Neural progenitor cell (in vitro differentiated cells): ENCODE measurements around the gene ZNF146.

ENCODE experiments used
- EZH2 ChIP-seq: fragments of 200-600 bp; sonication (generic); IDR thresholded peaks from 2 replicates; pipeline ENCODE4 v1.6.1; 2017; ENCODE audit warnings: antibody characterized with exemption, mild to moderate bottlenecking, moderate library complexity
- TF ChIP-seq, protein P1 (sequence below): fragments of 200-600 bp; sonication (generic); IDR thresholded peaks from 2 replicates; pipeline ENCODE4 v1.5.1; 2017; ENCODE audit warnings: antibody characterized with exemption, mild to moderate bottlenecking

DNA sequence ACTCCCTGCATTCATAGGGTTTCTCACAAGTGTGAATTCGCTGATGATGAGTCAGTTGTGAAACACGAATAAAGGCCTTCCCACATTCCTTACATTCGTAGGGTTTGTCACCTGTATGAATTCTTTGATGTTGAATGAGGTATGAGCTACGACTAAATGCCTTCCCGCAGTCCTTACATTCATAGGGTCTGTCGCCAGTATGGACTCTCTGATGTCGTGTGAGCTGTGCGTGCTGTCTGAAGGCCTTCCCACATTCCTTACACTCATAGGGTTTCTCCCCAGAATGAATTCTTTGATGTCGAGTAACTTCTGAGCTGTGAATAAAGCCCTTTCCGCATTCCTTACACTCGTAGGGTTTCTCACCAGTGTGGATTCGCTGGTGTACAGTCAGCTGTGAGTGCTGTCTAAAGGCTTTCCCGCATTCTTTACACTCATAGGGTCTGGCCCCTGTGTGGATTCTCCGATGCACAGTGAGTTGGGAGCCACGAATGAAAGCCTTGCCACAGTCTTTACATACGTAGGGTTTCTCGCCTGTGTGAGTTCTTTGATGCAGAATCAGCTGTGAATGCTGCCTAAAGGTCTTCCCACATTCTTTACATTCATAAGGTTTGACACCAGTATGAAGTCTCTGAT lies 32.2 kb upstream of the ZNF146 start:
- TF ChIP-seq, protein P1, sequence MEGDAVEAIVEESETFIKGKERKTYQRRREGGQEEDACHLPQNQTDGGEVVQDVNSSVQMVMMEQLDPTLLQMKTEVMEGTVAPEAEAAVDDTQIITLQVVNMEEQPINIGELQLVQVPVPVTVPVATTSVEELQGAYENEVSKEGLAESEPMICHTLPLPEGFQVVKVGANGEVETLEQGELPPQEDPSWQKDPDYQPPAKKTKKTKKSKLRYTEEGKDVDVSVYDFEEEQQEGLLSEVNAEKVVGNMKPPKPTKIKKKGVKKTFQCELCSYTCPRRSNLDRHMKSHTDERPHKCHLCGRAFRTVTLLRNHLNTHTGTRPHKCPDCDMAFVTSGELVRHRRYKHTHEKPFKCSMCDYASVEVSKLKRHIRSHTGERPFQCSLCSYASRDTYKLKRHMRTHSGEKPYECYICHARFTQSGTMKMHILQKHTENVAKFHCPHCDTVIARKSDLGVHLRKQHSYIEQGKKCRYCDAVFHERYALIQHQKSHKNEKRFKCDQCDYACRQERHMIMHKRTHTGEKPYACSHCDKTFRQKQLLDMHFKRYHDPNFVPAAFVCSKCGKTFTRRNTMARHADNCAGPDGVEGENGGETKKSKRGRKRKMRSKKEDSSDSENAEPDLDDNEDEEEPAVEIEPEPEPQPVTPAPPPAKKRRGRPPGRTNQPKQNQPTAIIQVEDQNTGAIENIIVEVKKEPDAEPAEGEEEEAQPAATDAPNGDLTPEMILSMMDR: no peak
- no peak for TF ChIP-seq EZH2
